ENCODE results near the gene TOM1. TPM values are rescaled to one million over a fixed set of nuclear protein-coding genes. Genes with fewer than 3 reads are reported as not detected.
"Not testable (repeated sequence)": the region's sequence is repeated elsewhere in the genome, so short reads cannot be mapped to it uniquely, and the experiment has no call there.

TOM1 gene
- total RNA-seq, 1 experiment from 2014 or later = 19.0 TPM

- ATAC-seq = no peak
- Histone ChIP-seq H3K36me3 (ENCODE audit: low read depth, low read length) (no peaks in the 10 kb centered on the region), H3F3A (ENCODE audit: low read length, unreplicated experiment) (no peaks in the 10 kb centered on the region), H3K79me2 (ENCODE audit: low read length) (no peaks in the 10 kb centered on the region; the same call in 1 of the 2 replicates), H3K4me2 (ENCODE audit: low read length) (no peak overlapping the region), H4K20me1 (ENCODE audit: low read length) (no peaks in the 10 kb centered on the region), H3K27me3 (ENCODE audit: low read length) (no peaks in the 10 kb centered on the region), H3K9me2 (replicated peaks; ENCODE audit: low read length) (no peaks in the 10 kb centered on the region), H3K9me3 (ENCODE audit: low read length) (no peaks in the 10 kb centered on the region), H3K27ac (ENCODE audit: low read length) (no peak overlapping the region), H2AFZ (ENCODE audit: low read length) (no peak overlapping the region), H3K4me3 (ENCODE audit: low read length) (no peak overlapping the region), H3K9ac (ENCODE audit: low read length) (no peak overlapping the region), H3K4me1 (ENCODE audit: insufficient read depth, low read length) (peaks cover 4% of the 10 kb centered on the region; the same call in 1 of the 2 replicates)
- no TSS peak for BruUV-seq (replicated peaks)
- intact Hi-C loops (cut with micrococcal nuclease) = no loop called here
- TF ChIP-seq EZH2phosphoT487 (IDR thresholded peaks at IDR 0.05; ENCODE audit: borderline replicate concordance, low read length) (no peak), EZH2 (IDR thresholded peaks at IDR 0.05; ENCODE audit: low read length, unreplicated experiment) (no peak), CTCF (conservative IDR thresholded peaks at IDR 0.05; ENCODE audit: low read depth, low read length) (no peak)
- POLR2A ChIA-PET (ENCODE audit: unreplicated experiment) = no interaction called here
- DNase-seq = no peak
- CTCF ChIA-PET = interaction anchor here (0.7 kb wide), 1 partner anchor 44 kb away, joined by 7 read pairs; no protein-coding TSS in a partner anchor
These were observed 95.3 kb downstream of the TOM1 start for GRCh38 chr22:35394810-35395563.

GRCh38 chr22:35396622-35397021 is 96.9 kb downstream of the TOM1 start:
- CTCF ChIA-PET = interaction anchor here (0.5 kb wide), 1 partner anchor 24 kb away, joined by 4 read pairs; no protein-coding TSS in a partner anchor
- H3F3A ChIP-seq (ENCODE audit: low read length, unreplicated experiment); H4K20me1 ChIP-seq (ENCODE audit: low read length); DNase-seq; POLR2A ChIA-PET (ENCODE audit: unreplicated experiment); H3K27me3 ChIP-seq (ENCODE audit: low read length); BruUV-seq (replicated peaks); H3K4me2 ChIP-seq (ENCODE audit: low read length); H3K36me3 ChIP-seq (ENCODE audit: low read depth, low read length); H3K4me3 ChIP-seq (ENCODE audit: low read length); H3K9ac ChIP-seq (ENCODE audit: low read length); H2AFZ ChIP-seq (ENCODE audit: low read length); H3K9me2 ChIP-seq (replicated peaks; ENCODE audit: low read length); H3K9me3 ChIP-seq (ENCODE audit: low read length); H3K27ac ChIP-seq (ENCODE audit: low read length); ATAC-seq; intact Hi-C loops (cut with micrococcal nuclease): not testable (repeated sequence)
- H3K4me1 ChIP-seq (ENCODE audit: insufficient read depth, low read length) = peaks cover 13% of the 10 kb centered on the region
- H3K79me2 ChIP-seq (ENCODE audit: low read length) = peaks cover 16% of the 10 kb centered on the region

- H3K9me2 ChIP-seq (replicated peaks; ENCODE audit: low read length) = no peaks in the 10 kb centered on the region
- TF ChIP-seq CTCF (conservative IDR thresholded peaks at IDR 0.05; ENCODE audit: low read depth, low read length) (no peak), EZH2phosphoT487 (IDR thresholded peaks at IDR 0.05; ENCODE audit: borderline replicate concordance, low read length) (no peak), EZH2 (IDR thresholded peaks at IDR 0.05; ENCODE audit: low read length, unreplicated experiment) (no peak)
- DNase-seq (no peak), ATAC-seq (no peak)
- 0 out of 2 replicates have a peak, but pooled peaks cover 5% of the 10 kb centered on the region for H3K36me3 ChIP-seq (ENCODE audit: low read depth, low read length)
- H3K79me2 ChIP-seq (ENCODE audit: low read length) = peaks cover 23% of the 10 kb centered on the region
- H3K4me2 ChIP-seq (ENCODE audit: low read length) = no peak overlapping the region
- intact Hi-C loops (cut with micrococcal nuclease) = no loop called here
- no peaks in the 10 kb centered on the region for H3K9me3 ChIP-seq (ENCODE audit: low read length)
- H3K4me3 ChIP-seq (ENCODE audit: low read length) = no peak overlapping the region
- ChIA-PET POLR2A (ENCODE audit: unreplicated experiment) (no interaction called here), CTCF (interaction anchor here (0.5 kb wide), 1 partner anchor 24 kb away, joined by 4 read pairs; no protein-coding TSS in a partner anchor)
- no peaks in the 10 kb centered on the region for H3F3A ChIP-seq (ENCODE audit: low read length, unreplicated experiment)
- no TSS peak for BruUV-seq (replicated peaks)
- peaks cover 18% of the 10 kb centered on the region for H3K4me1 ChIP-seq (ENCODE audit: insufficient read depth, low read length)
- no peak overlapping the region for H3K27ac ChIP-seq (ENCODE audit: low read length)
- H2AFZ ChIP-seq (ENCODE audit: low read length) = no peak overlapping the region
- H3K9ac ChIP-seq (ENCODE audit: low read length) = no peak overlapping the region
- H4K20me1 ChIP-seq (ENCODE audit: low read length) = no peaks in the 10 kb centered on the region
- no peaks in the 10 kb centered on the region for H3K27me3 ChIP-seq (ENCODE audit: low read length)
These were observed 97.6 kb downstream of the TOM1 start for GRCh38 chr22:35397095-35397904.

Small RNA genes lying within 50 kb of the gene (microRNA-seq; reads per million reads assigned to microRNA genes)
- gene MIR3909 (ENCODE audit: unreplicated experiment) (2.8 reads per million, percentile 4 among the genes with 10 or more reads in this experiment), gene MIR6069 (ENCODE audit: unreplicated experiment) (not detected)

Other genes starting within 250 kb of the TOM1 start
- gene ISX, start 233.7 kb upstream of the TOM1 start, total RNA-seq (2014; rRNA removed) = not detected in 2 replicates
- 12.9 and 18.1 TPM in 2 replicates for gene HMGXB4, start 42.4 kb upstream of the TOM1 start, total RNA-seq (2014; rRNA removed)
- 14.5 and 16.5 TPM in 2 replicates for gene HMOX1, start 81.2 kb downstream of the TOM1 start, total RNA-seq (2014; rRNA removed)
- gene MCM5, start 100.2 kb downstream of the TOM1 start, total RNA-seq (2014; rRNA removed) = 112 and 131 TPM in 2 replicates
- gene RASD2, start 240.9 kb downstream of the TOM1 start, total RNA-seq (2014; rRNA removed) = 0.07 and 0.46 TPM in 2 replicates